Fibroblast of skin of abdomen (primary cell): ENCODE results near the gene CEP85L.

Source experiments
- DNase-seq: peaks from one replicate; pipeline ENCODE4 v3.0.0-alpha.2; 2013

Gene CEP85L

GRCh38 chr6:118577972-118578371 lies 73.4 kb downstream of the CEP85L start:
- DNase-seq: no peak

- no peak for DNase-seq
Observed at GRCh38 chr6:118574051-118574865, 77.1 kb downstream of the CEP85L start.

- DNase-seq: no peak
Observed at GRCh38 chr6:118571121-118571520, 80.3 kb downstream of the CEP85L start.

- no peak for DNase-seq
Observed at GRCh38 chr6:118569498-118569897, 81.9 kb downstream of the CEP85L start.

- DNase-seq: no peak
Observed at GRCh38 chr6:118567974-118568373, 83.4 kb downstream of the CEP85L start.

GRCh38 chr6:118565311-118565960 lies 86.0 kb downstream of the CEP85L start:
- no peak for DNase-seq

- peak; percentile 63 for DNase-seq
Observed at GRCh38 chr6:118562959-118563358, 88.4 kb downstream of the CEP85L start.

GRCh38 chr6:118562248-118562647 lies 89.1 kb downstream of the CEP85L start:
- no peak for DNase-seq

GRCh38 chr6:118559659-118560058 lies 91.7 kb downstream of the CEP85L start:
- DNase-seq: no peak

GRCh38 chr6:118558464-118559217 lies 92.8 kb downstream of the CEP85L start:
- DNase-seq: peak; percentile 57

GRCh38 chr6:118554698-118555097 lies 96.7 kb downstream of the CEP85L start:
- DNase-seq: no peak

GRCh38 chr6:118553132-118553531 lies 98.3 kb downstream of the CEP85L start:
- peak; percentile 40 for DNase-seq

- peak; percentile 84 for DNase-seq
Observed at GRCh38 chr6:118551063-118552053, 100.0 kb downstream of the CEP85L start.

- no peak for DNase-seq
Observed at GRCh38 chr6:118548613-118549012, 102.8 kb downstream of the CEP85L start.

GRCh38 chr6:118548136-118548535 lies 103.3 kb downstream of the CEP85L start, which contains the start of gene PLN:
Gene PLN (plus strand): TSS chr6:118548296. CDS start chr6:118558922, 10,626 bp downstream.
- peak; percentile 44 for DNase-seq

GRCh38 chr6:118546880-118547218 lies 104.5 kb downstream of the CEP85L start:
- no peak for DNase-seq

- DNase-seq: no peak
Observed at GRCh38 chr6:118546164-118546879, 105.1 kb downstream of the CEP85L start.

- no peak for DNase-seq
Observed at GRCh38 chr6:118544105-118544504, 107.3 kb downstream of the CEP85L start.

- DNase-seq: peak; percentile 93
Observed at GRCh38 chr6:118542184-118542952, 109.0 kb downstream of the CEP85L start.

GRCh38 chr6:118537574-118537973 lies 113.8 kb downstream of the CEP85L start:
- peak; percentile 47 for DNase-seq

- no peak for DNase-seq
Observed at GRCh38 chr6:118536478-118536877, 114.9 kb downstream of the CEP85L start.
